ENCODE data around the gene PIP4K2A. TPM values are rescaled to one million over a fixed set of nuclear protein-coding genes. Genes with fewer than 3 reads are reported as not detected.

The PIP4K2A gene
- total RNA-seq, 2 experiments from 2014 or later, result 108 to 115 TPM

DNA sequence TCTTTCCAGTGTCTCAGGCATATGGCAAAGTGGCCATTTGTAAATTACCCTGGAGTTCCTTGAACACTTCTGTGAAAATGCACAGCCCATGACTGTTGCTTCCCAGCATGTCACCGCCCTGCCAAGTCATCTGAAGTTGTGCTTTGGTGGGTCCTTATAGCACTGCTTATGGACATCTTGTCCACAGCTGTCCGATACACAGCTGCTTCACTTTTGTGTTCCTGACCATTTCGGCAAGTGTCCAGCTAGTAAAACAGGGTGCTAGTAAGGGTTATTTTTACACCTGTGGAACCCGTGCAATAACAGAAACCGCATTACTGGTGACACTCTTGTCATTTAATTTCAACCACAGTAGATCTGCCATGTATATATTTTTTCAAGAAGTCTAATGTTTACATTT is 29.7 kb downstream of the PIP4K2A start:
- TF ChIP-seq, protein P1, sequence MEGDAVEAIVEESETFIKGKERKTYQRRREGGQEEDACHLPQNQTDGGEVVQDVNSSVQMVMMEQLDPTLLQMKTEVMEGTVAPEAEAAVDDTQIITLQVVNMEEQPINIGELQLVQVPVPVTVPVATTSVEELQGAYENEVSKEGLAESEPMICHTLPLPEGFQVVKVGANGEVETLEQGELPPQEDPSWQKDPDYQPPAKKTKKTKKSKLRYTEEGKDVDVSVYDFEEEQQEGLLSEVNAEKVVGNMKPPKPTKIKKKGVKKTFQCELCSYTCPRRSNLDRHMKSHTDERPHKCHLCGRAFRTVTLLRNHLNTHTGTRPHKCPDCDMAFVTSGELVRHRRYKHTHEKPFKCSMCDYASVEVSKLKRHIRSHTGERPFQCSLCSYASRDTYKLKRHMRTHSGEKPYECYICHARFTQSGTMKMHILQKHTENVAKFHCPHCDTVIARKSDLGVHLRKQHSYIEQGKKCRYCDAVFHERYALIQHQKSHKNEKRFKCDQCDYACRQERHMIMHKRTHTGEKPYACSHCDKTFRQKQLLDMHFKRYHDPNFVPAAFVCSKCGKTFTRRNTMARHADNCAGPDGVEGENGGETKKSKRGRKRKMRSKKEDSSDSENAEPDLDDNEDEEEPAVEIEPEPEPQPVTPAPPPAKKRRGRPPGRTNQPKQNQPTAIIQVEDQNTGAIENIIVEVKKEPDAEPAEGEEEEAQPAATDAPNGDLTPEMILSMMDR (IDR thresholded peaks at IDR 0.05), result no peak
- peaks cover 87% of the 10 kb centered on the region for H3K4me1 Mint-ChIP-seq (ENCODE audit: low read depth)
- ChIA-PET POLR2A (interaction anchor here (1.1 to 4.8 kb wide), 5 partner anchors 9 to 184 kb away, joined by 3 to 40 read pairs (median 9); partner anchors contain the start of gene PIP4K2A), CTCF (interaction anchor here (1.4 to 3.1 kb wide), 2 partner anchors 30 to 36 kb away, joined by 4 to 10 read pairs; no protein-coding TSS in a partner anchor)
- H3K27ac Mint-ChIP-seq, result peak overlapping the region; percentile 100
- DNase-seq, result no peak
- H3K4me3 Mint-ChIP-seq, result no peak overlapping the region
- H3K27me3 Mint-ChIP-seq, result no peaks in the 10 kb centered on the region
- no peak for ATAC-seq
- peaks cover 24% of the 10 kb centered on the region for H3K36me3 Mint-ChIP-seq (ENCODE audit: low read depth)
- intact Hi-C loops (cut with micrococcal nuclease), result loop anchor here (5.0 kb wide), 2 partner anchors 37 to 52 kb away; no protein-coding TSS in a partner anchor
- no peaks in the 10 kb centered on the region for H3K9me3 Mint-ChIP-seq

DNA sequence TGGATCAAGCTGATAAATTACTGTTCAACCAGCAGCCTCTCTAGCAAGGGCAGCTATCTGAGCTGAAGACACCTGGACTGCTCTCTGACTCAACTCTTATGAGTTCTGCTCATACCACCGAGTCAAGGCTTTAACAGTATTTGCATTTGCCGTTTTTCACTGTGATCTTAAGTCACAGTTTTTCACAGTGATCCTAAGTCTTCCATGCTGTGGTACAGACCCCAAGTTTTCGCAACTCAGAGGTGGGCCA is 31.3 kb downstream of the PIP4K2A start:
- H3K27me3 Mint-ChIP-seq, result no peaks in the 10 kb centered on the region

DNA sequence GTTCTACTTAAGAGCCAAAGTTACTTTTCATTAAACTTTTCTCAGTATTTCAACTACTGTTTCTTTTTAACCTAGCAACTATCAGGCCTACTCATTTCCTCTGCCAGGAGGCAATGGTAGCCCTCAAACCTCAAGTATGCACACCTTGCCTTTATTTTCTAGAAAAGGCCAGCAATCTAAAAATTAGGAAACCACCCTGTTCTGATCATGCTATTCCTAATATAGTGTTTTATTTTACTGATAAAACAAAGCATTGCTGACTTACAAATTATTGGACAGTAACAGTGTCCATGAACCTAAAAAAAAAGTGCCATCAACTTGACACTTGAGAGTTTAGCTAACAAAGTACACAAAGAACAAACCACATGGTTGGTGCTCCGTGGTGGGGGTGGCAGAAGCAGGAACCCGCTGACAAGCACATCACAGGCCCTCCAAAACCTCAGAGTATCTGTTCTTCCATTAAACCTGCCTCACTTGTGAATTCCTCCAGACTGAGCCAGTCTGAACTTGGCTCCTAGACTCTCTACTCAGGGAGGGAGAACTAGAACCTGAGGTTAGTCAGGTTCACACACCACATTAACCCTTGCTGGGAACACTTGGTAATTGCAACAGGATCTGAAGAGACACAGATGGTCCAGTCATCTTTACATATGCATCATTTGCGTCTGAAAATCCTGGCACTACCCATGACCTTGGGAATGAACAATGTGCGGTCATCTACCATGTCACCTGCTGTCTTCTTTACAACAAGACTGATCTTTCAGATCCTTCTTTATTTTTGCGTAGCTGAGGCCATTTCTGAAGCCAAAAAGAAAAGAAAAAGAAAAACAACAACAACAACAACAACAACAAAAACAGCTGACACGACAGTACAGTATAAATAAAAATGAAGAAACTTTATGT is 31.9 kb downstream of the PIP4K2A start:
- TF ChIP-seq, protein P1 (IDR thresholded peaks at IDR 0.05), result no peak
- ChIA-PET CTCF (interaction anchor here (0.7 to 3.4 kb wide), 11 partner anchors 13 to 127 kb away, joined by 3 to 22 read pairs (median 5); no protein-coding TSS in a partner anchor), POLR2A (interaction anchor here (0.7 to 4.8 kb wide), 23 partner anchors 10 to 246 kb away, joined by 3 to 40 read pairs (median 5); partner anchors contain the start of gene PIP4K2A)
- no peaks in the 10 kb centered on the region for H3K9me3 Mint-ChIP-seq
- peak; percentile 42 for ATAC-seq
- no peaks in the 10 kb centered on the region for H3K27me3 Mint-ChIP-seq
- H3K4me3 Mint-ChIP-seq, result peak overlapping the region; percentile 59
- peaks cover 88% of the 10 kb centered on the region for H3K4me1 Mint-ChIP-seq (ENCODE audit: low read depth)
- H3K36me3 Mint-ChIP-seq (ENCODE audit: low read depth), result peaks cover 21% of the 10 kb centered on the region
- H3K27ac Mint-ChIP-seq, result peak overlapping the region; percentile 100
- DNase-seq, result peak; percentile 85
- intact Hi-C loops (cut with micrococcal nuclease), result loop anchor here (5.0 kb wide), 2 partner anchors 35 to 50 kb away; no protein-coding TSS in a partner anchor

More for the DNA sequence above, 31.3 kb downstream of the PIP4K2A start:
- Mint-ChIP-seq H3K27ac (peak overlapping the region; percentile 100), H3K4me1 (ENCODE audit: low read depth) (peaks cover 87% of the 10 kb centered on the region), H3K9me3 (no peaks in the 10 kb centered on the region), H3K4me3 (peak overlapping the region; percentile 59), H3K36me3 (ENCODE audit: low read depth) (peaks cover 20% of the 10 kb centered on the region)
- ChIA-PET CTCF (interaction anchor here (0.9 to 3.4 kb wide), 8 partner anchors 14 to 128 kb away, joined by 3 to 22 read pairs (median 6); no protein-coding TSS in a partner anchor), POLR2A (interaction anchor here (0.7 to 4.8 kb wide), 20 partner anchors 9 to 367 kb away, joined by 3 to 40 read pairs (median 5); partner anchors contain the start of genes COMMD3 and PIP4K2A)
- no peak for ATAC-seq
- DNase-seq, result no peak
- TF ChIP-seq, protein P1 (IDR thresholded peaks at IDR 0.05), result no peak
- intact Hi-C loops (cut with micrococcal nuclease), result loop anchor here (5.0 kb wide), 2 partner anchors 36 to 51 kb away; no protein-coding TSS in a partner anchor

DNA sequence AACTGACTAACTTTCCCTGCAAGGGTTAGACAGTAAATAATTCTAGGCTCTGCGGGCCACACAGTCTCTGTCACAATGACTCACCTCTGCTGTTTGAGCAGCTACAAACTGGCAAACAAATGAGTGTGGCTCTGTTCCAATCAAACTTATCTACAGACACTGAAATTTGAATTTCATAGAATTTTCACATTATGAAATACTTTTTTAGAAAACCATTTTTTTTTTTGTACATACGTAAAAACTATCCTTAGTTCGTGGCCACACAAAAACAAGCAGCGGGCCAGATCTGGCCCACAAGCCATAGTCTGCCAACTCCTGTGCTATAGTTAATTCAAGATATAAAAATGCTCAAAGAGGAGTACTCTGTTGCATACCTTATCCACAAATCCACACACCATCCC is 32.6 kb downstream of the PIP4K2A start:
- POLR2A ChIA-PET, result interaction anchor here (0.7 to 4.8 kb wide), 14 partner anchors 11 to 245 kb away, joined by 3 to 40 read pairs (median 8); partner anchors contain the start of gene PIP4K2A
- peak; percentile 58 for ATAC-seq
- peaks cover 17% of the 10 kb centered on the region for H3K36me3 Mint-ChIP-seq (ENCODE audit: low read depth)
- CTCF ChIA-PET, result interaction anchor here (0.7 to 3.4 kb wide), 10 partner anchors 13 to 308 kb away, joined by 3 to 22 read pairs (median 4); no protein-coding TSS in a partner anchor
- peak overlapping the region; percentile 100 for H3K27ac Mint-ChIP-seq
- TF ChIP-seq, protein P1 (IDR thresholded peaks at IDR 0.05), result no peak
- no peaks in the 10 kb centered on the region for H3K27me3 Mint-ChIP-seq
- H3K4me1 Mint-ChIP-seq (ENCODE audit: low read depth), result peaks cover 88% of the 10 kb centered on the region
- peak overlapping the region; percentile 59 for H3K4me3 Mint-ChIP-seq
- no peaks in the 10 kb centered on the region for H3K9me3 Mint-ChIP-seq
- intact Hi-C loops (cut with micrococcal nuclease), result loop anchor here (2.0 to 5.0 kb wide), 3 partner anchors 15 to 49 kb away; no protein-coding TSS in a partner anchor
- peak; percentile 75 for DNase-seq

All from activated CD8-positive, alpha-beta T cell treated with anti-CD3 and anti-CD28 coated beads for 36 hours (primary cell).